A549 (cell line): Measurements from ENCODE around the gene CFL1. TPM values are rescaled to one million over a fixed set of nuclear protein-coding genes. Genes with fewer than 3 reads are reported as not detected.

Experiments
- BCL3 ChIP-seq: fragments of >200 bp; sonication (Bioruptor Twin); formaldehyde crosslinking; IDR thresholded peaks from 3 replicates; pipeline ENCODE4 v1.6.1; 2016
- BHLHE40 ChIP-seq: IDR thresholded peaks from 2 replicates; pipeline ENCODE4 v1.6.1; 2012; ENCODE audit warnings: low read depth, low read length, inconsistent platforms
- CBX8 ChIP-seq: fragments of 200-600 bp; sonication (generic); IDR thresholded peaks from 2 replicates; pipeline ENCODE4 v1.6.1; 2016
- CTCF ChIP-seq: fragments of >200 bp; sonication (Bioruptor Twin); formaldehyde crosslinking; IDR thresholded peaks from 3 replicates; pipeline ENCODE4 v1.5.1; 2016
- EHF ChIP-seq: fragments of 250-450 bp; sonication (Bioruptor Pico); IDR thresholded peaks from 2 replicates; pipeline ENCODE4 v1.5.0; 2020; ENCODE audit warnings: mild to moderate bottlenecking
- ELK1 ChIP-seq: fragments of 150-350 bp; IDR thresholded peaks from 2 replicates; pipeline ENCODE4 v1.6.1; 2014; ENCODE audit warnings: low read depth, mild to moderate bottlenecking, low read length
- EP300 ChIP-seq, 2 experiments: fragments of >200 bp; sonication (Bioruptor Twin); formaldehyde crosslinking; IDR thresholded peaks; 2 replicates in 1 of 2; 3 replicates in 1 of 2; pipeline ENCODE4 v1.6.1; 2016 to 2017
- FOXS1 ChIP-seq: fragments of 250-450 bp; sonication (Bioruptor Pico); IDR thresholded peaks from 2 replicates; pipeline ENCODE4 v1.5.0; 2020; ENCODE audit warnings: mild to moderate bottlenecking, moderate library complexity
- GATA3 ChIP-seq: IDR thresholded peaks from 2 replicates; pipeline ENCODE4 v1.6.1; 2012; ENCODE audit warnings: borderline replicate concordance
- HOXA7 ChIP-seq: fragments of 250-450 bp; sonication (Bioruptor Pico); IDR thresholded peaks from 2 replicates; pipeline ENCODE4 v1.5.0; 2020; ENCODE audit warnings: mild to moderate bottlenecking, moderate library complexity
- HOXB5 ChIP-seq: fragments of 250-450 bp; sonication (Bioruptor Pico); IDR thresholded peaks from 2 replicates; pipeline ENCODE4 v1.5.0; 2020; ENCODE audit warnings: mild to moderate bottlenecking, moderate library complexity
- KDM1A ChIP-seq: fragments of 200-600 bp; sonication (generic); IDR thresholded peaks from 2 replicates; pipeline ENCODE4 v1.6.1; 2016; ENCODE audit warnings: low read depth, mild to moderate bottlenecking
- MAFK ChIP-seq: fragments of 450-650 bp; IDR thresholded peaks from 2 replicates; pipeline ENCODE4 v1.6.1; 2014; ENCODE audit not compliant: partially characterized antibody
- MAZ ChIP-seq: fragments of 150-350 bp; IDR thresholded peaks from 2 replicates; pipeline ENCODE4 v1.6.1; 2014; ENCODE audit warnings: antibody characterized with exemption, low read depth, low read length, borderline replicate concordance
- MYC ChIP-seq: IDR thresholded peaks from 2 replicates; pipeline ENCODE4 v1.6.1; 2012; ENCODE audit warnings: mild to moderate bottlenecking, inconsistent platforms, low read length, improper control_type of control experiment, borderline replicate concordance
- NFE2L2 ChIP-seq: fragments of 150-350 bp; conservative IDR thresholded peaks from 2 replicates; pipeline ENCODE4 v1.6.1; 2014; ENCODE audit warnings: low read length
- PBX3 ChIP-seq: IDR thresholded peaks from 2 replicates; pipeline ENCODE4 v1.6.1; 2012
- PHF8 ChIP-seq: fragments of 200-600 bp; sonication (generic); IDR thresholded peaks from 2 replicates; pipeline ENCODE4 v1.6.1; 2016; ENCODE audit warnings: low read depth, mild to moderate bottlenecking, antibody characterized with exemption, moderate library complexity, borderline replicate concordance
- RAD21 ChIP-seq, 2 experiments: fragments of >200 bp in 1 of 2; sonication (Bioruptor Twin) in 1 of 2; formaldehyde crosslinking in 1 of 2; IDR thresholded peaks in 1 of 2; conservative IDR thresholded peaks in 1 of 2; 2 replicates in 1 of 2; 3 replicates in 1 of 2; pipeline ENCODE4 v1.6.1; 2012 to 2018; ENCODE audit warnings: inconsistent platforms in 1 of 2
- ZFP36 ChIP-seq: fragments of 450-650 bp; IDR thresholded peaks from 2 replicates; pipeline ENCODE4 v1.6.1; 2014; ENCODE audit warnings: borderline replicate concordance; ENCODE audit not compliant: partially characterized antibody
- ZSCAN20 ChIP-seq: fragments of 250-450 bp; sonication (Bioruptor Pico); IDR thresholded peaks from 2 replicates; pipeline ENCODE4 v1.8.0; 2022; ENCODE audit warnings: mild to moderate bottlenecking, moderate library complexity
- polyA plus RNA-seq, 4 experiments: library from polyadenylated mRNA; depleted of rRNA in 3 of 4; stranded (reverse); fragments of >200 nt; fragmentation: RNase III in 1 of 4; extraction: RNeasy Plus Mini Kit Qiagen cat#74134 plus additional on column Dnase treatment in 1 of 4; gene quantifications; 2 replicates in 3 of 4; 3 replicates in 1 of 4; pipeline ENCODE4 v1.2.3, GENCODE V29; 2011 to 2017
- TF ChIP-seq, protein P1 (sequence below): fragments of 450-650 bp; IDR thresholded peaks from 2 replicates; pipeline ENCODE4 v1.6.1; 2014; ENCODE audit warnings: antibody characterized with exemption

CFL1 gene
- polyA plus RNA-seq, 2 of the 4 experiments (the other 2 are of a cell fraction), result 1,591 to 1,780 TPM

DNA sequence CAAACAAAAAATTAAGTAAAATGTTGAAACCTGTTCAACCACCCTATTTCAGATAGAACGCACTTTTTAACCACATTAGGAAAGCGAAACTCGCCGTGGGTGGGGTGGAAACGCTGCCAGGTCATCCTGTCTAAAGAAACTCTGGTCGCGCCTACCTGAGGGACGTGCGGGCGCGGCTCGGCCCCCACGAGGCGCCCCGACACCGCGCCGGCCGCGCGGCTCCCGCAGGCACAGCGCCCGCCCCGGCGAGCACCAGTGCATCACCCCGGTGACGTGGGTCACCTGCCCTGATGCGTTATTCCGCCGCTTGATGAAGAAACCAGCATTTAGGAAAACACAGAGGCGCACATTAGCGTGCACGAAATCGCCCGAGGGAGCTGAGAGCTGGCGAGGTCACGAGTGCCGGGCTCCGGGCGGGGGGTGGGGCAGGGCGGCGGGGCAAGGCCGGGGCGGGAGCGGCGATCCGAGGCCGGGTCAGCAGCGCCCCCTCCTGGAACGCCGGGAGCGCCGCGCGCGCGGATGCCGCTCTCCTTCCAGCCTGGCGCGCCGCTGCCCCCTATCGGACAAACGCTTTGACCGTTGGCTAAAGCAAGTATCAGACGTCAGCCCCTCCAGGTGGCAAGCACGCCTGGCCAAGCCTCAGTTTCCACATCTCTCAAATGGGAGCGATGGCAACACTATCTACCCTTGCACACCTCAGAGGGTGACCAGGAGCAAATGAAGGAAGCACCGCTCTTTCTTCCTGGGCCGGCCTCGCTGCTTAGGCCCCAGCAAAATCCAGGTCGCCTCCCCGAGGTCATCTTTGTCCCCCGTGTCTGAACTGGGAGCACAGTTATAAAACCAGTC lies 39.9 kb downstream of the CFL1 start (continued):
- TF ChIP-seq NFE2L2 (no peak), EP300 (IDR thresholded peaks at IDR 0.05) (no peak; a peak in 1 of 5 replicates), KDM1A (no peak), CBX8 (no peak), CTCF (peak; percentile 100), MYC (no peak; the same call in 1 of the 2 replicates), BCL3 (0 out of 3 replicates have a peak, but pooled peaks have one; percentile 33), RAD21 (conservative IDR thresholded peaks at IDR 0.05 in 1 of 2, IDR thresholded peaks at IDR 0.05 in 1 of 2) (peak; percentile 87 to 99), MAFK (no peak), MAZ (no peak), PBX3 (0 out of 2 replicates have a peak, but pooled peaks have one; percentile 8), BHLHE40 (no peak), EHF (CRISPR knock-in tag) (no peak), HOXA7 (CRISPR knock-in tag) (no peak), ELK1 (no peak), HOXB5 (CRISPR knock-in tag) (no peak), FOXS1 (no peak), GATA3 (no peak), ZSCAN20 (no peak), PHF8 (no peak), ZFP36 (no peak)
- TF ChIP-seq, protein P1, sequence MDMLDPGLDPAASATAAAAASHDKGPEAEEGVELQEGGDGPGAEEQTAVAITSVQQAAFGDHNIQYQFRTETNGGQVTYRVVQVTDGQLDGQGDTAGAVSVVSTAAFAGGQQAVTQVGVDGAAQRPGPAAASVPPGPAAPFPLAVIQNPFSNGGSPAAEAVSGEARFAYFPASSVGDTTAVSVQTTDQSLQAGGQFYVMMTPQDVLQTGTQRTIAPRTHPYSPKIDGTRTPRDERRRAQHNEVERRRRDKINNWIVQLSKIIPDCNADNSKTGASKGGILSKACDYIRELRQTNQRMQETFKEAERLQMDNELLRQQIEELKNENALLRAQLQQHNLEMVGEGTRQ, result no peak
